Measurements from ENCODE around the gene ATAD3B. TPM values are rescaled to one million over a fixed set of nuclear protein-coding genes. Genes with fewer than 3 reads are reported as not detected.

Gene ATAD3B, protein sequence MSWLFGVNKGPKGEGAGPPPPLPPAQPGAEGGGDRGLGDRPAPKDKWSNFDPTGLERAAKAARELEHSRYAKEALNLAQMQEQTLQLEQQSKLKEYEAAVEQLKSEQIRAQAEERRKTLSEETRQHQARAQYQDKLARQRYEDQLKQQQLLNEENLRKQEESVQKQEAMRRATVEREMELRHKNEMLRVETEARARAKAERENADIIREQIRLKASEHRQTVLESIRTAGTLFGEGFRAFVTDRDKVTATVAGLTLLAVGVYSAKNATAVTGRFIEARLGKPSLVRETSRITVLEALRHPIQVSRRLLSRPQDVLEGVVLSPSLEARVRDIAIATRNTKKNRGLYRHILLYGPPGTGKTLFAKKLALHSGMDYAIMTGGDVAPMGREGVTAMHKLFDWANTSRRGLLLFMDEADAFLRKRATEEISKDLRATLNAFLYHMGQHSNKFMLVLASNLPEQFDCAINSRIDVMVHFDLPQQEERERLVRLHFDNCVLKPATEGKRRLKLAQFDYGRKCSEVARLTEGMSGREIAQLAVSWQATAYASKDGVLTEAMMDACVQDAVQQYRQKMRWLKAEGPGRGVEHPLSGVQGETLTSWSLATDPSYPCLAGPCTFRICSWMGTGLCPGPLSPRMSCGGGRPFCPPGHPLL
- 20.2 and 34.7 TPM in 2 replicates for total RNA-seq (2014; rRNA removed; shearing (Covaris generic))
- polyA plus RNA-seq (2016; fragmentation: Nextera tagmentation; extraction: Ambion mirVana) = 11.6 and 12.1 TPM in 2 replicates

- TF ChIP-seq EZH2 (IDR thresholded peaks at IDR 0.05; ENCODE audit: insufficient read depth, poor library complexity, severe bottlenecking) (no peak), EZH2phosphoT487 (IDR thresholded peaks at IDR 0.05; ENCODE audit: insufficient read depth, low read depth) (no peak)
- Histone ChIP-seq H4K20me1 (ENCODE audit: insufficient read depth) (no peaks in the 10 kb centered on the region), H3K4me3 (peak within 1 kb of the TSS; percentile 95), H3K27me3 (replicated peaks; ENCODE audit: insufficient read depth) (no peaks in the 10 kb centered on the region), H3K36me3 (ENCODE audit: low read depth) (no peaks in the 10 kb centered on the region), H3K9me2 (ENCODE audit: insufficient read depth) (no peaks in the 10 kb centered on the region), H3K79me2 (ENCODE audit: insufficient read depth) (peaks cover 49% of the 10 kb centered on the region), H2AFZ (peak within 1 kb of the TSS; percentile 94), H3K9me3 (ENCODE audit: low read depth) (no peaks in the 10 kb centered on the region), H3K4me1 (ENCODE audit: insufficient read depth) (peaks cover 5% of the 10 kb centered on the region; the same call in 1 of the 2 replicates), H3F3A (ENCODE audit: insufficient read depth) (peaks cover 13% of the 10 kb centered on the region), H3K9ac (peak within 1 kb of the TSS; percentile 86), H3K4me2 (ENCODE audit: unreplicated experiment) (peak within 1 kb of the TSS; percentile 98), H3K27ac (peak within 1 kb of the TSS; percentile 83)
- 1 to 2% methylated on average over 14 to 53 of the region's 87 CpGs for WGBS, 2 experiments (ENCODE audit: low coverage in 1 of 2, low lambda C conversion rate in 2 of 2, missing lambda C conversion rate in 2 of 2)
- in situ Hi-C loops (cut with MboI) = no loop called here
- DNase-seq = peak; percentile 97
Observed at GRCh38 chr1:1471389-1472052, at the start of gene ATAD3B. Gene ATAD3B (plus strand): TSS chr1:1471765. CDS start chr1:1471885, 120 bp downstream.

GRCh38 chr1:1421907-1422464, 49.6 kb upstream of the ATAD3B start:
- Histone ChIP-seq H4K20me1 (ENCODE audit: insufficient read depth) (no peaks in the 10 kb centered on the region), H3K27ac (no peak overlapping the region), H3K9me2 (ENCODE audit: insufficient read depth) (no peaks in the 10 kb centered on the region), H3K9ac (no peak overlapping the region), H3K79me2 (ENCODE audit: insufficient read depth) (no peaks in the 10 kb centered on the region), H2AFZ (no peak overlapping the region), H3K4me2 (ENCODE audit: unreplicated experiment) (no peak overlapping the region), H3F3A (ENCODE audit: insufficient read depth) (no peaks in the 10 kb centered on the region), H3K4me3 (no peak overlapping the region), H3K36me3 (ENCODE audit: low read depth) (no peaks in the 10 kb centered on the region), H3K4me1 (ENCODE audit: insufficient read depth) (no peaks in the 10 kb centered on the region), H3K27me3 (replicated peaks; ENCODE audit: insufficient read depth) (no peaks in the 10 kb centered on the region), H3K9me3 (ENCODE audit: low read depth) (no peaks in the 10 kb centered on the region)
- no peak for DNase-seq
- 89 to 93% methylated on average over 3 to 5 of the region's 7 CpGs for WGBS, 2 experiments (ENCODE audit: low coverage in 1 of 2, low lambda C conversion rate in 2 of 2, missing lambda C conversion rate in 2 of 2)
- TF ChIP-seq EZH2phosphoT487 (IDR thresholded peaks at IDR 0.05; ENCODE audit: insufficient read depth, low read depth) = no peak
- in situ Hi-C loops (cut with MboI) = no loop called here

DNA sequence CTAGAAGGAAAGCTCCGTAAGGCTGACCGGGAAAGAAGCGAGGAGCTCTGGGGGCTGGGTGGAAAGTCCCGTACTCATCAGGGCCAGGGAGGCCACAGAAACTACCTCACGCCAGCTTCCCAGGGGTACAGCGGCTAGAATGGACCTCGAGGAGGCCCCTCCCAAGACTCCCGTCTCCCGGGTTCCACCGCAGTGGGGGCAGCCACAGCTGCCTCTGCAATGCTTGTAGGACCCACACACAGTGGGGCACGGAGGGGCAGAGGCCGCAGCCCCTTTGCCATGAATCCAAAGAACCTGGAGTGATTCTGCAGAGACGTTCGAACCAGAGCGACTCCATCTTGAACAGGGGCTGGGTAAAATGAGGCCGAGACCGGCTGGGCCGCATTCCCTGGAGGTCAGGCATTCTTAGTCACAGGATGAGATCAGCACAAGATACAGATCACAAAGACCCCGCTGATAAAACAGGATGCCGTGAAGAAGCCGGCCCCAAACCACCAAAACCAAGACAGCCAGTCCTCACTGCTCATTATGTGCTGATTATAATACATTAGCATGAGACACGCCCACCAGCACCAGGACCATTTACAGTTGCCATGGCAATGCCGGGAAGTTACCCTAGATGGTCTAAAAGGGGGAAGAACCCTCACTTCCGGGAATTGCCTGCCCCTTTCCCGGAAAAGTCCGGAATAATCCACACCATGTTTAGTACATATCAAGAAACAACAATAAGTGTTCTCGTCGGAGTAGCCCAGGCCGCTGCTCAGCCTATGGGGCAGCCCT, 48.9 kb upstream of the ATAD3B start:
- no peaks in the 10 kb centered on the region for H4K20me1 ChIP-seq (ENCODE audit: insufficient read depth)
- in situ Hi-C loops (cut with MboI) = no loop called here
- peak; percentile 13 for DNase-seq
- H3K27me3 ChIP-seq (replicated peaks; ENCODE audit: insufficient read depth) = no peaks in the 10 kb centered on the region
- no peak overlapping the region for H3K4me3 ChIP-seq
- no peaks in the 10 kb centered on the region for H3F3A ChIP-seq (ENCODE audit: insufficient read depth)
- H3K9ac ChIP-seq = no peak overlapping the region
- H3K4me2 ChIP-seq (ENCODE audit: unreplicated experiment) = no peak overlapping the region
- no peaks in the 10 kb centered on the region for H3K4me1 ChIP-seq (ENCODE audit: insufficient read depth)
- no peaks in the 10 kb centered on the region for H3K9me3 ChIP-seq (ENCODE audit: low read depth)
- TF ChIP-seq EZH2 (IDR thresholded peaks at IDR 0.05; ENCODE audit: insufficient read depth, poor library complexity, severe bottlenecking) = no peak
- TF ChIP-seq EZH2phosphoT487 (IDR thresholded peaks at IDR 0.05; ENCODE audit: insufficient read depth, low read depth) = no peak
- H3K36me3 ChIP-seq (ENCODE audit: low read depth) = no peaks in the 10 kb centered on the region
- 82 to 84% methylated on average over 29 of the region's 29 CpGs for WGBS, 2 experiments (ENCODE audit: low coverage in 1 of 2, low lambda C conversion rate in 2 of 2, missing lambda C conversion rate in 2 of 2)
- H2AFZ ChIP-seq = no peak overlapping the region
- H3K79me2 ChIP-seq (ENCODE audit: insufficient read depth) = no peaks in the 10 kb centered on the region
- no peaks in the 10 kb centered on the region for H3K9me2 ChIP-seq (ENCODE audit: insufficient read depth)
- H3K27ac ChIP-seq = no peak overlapping the region

DNA sequence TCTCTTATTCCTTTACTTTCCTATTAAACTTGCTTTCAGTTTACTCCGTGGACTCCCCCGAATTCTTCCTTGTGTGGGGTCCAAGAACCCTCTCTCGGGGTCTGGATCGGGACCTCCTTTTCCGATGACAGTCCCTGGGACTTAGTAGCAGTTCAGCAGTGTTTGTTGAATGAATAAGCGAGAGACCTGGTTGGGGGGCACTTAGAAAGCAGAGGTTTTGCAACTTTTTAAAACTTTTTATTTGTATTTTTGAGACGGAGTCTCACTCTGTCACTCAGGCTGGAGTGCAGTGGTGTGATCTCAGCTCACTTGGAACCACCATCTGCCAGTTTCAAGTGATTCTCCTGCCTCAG, 48.3 kb upstream of the ATAD3B start:
- no peak for TF ChIP-seq EZH2phosphoT487 (IDR thresholded peaks at IDR 0.05; ENCODE audit: insufficient read depth, low read depth)
- Histone ChIP-seq H3K9me2 (ENCODE audit: insufficient read depth) (no peaks in the 10 kb centered on the region), H2AFZ (no peak overlapping the region), H3K4me1 (ENCODE audit: insufficient read depth) (no peaks in the 10 kb centered on the region), H3K79me2 (ENCODE audit: insufficient read depth) (no peaks in the 10 kb centered on the region), H3F3A (ENCODE audit: insufficient read depth) (no peaks in the 10 kb centered on the region), H3K27me3 (replicated peaks; ENCODE audit: insufficient read depth) (no peaks in the 10 kb centered on the region), H3K9ac (no peak overlapping the region), H3K4me3 (no peak overlapping the region), H4K20me1 (ENCODE audit: insufficient read depth) (no peaks in the 10 kb centered on the region), H3K9me3 (ENCODE audit: low read depth) (no peaks in the 10 kb centered on the region), H3K36me3 (ENCODE audit: low read depth) (no peaks in the 10 kb centered on the region), H3K27ac (no peak overlapping the region), H3K4me2 (ENCODE audit: unreplicated experiment) (no peak overlapping the region)
- 77% methylated on average over 7 of the region's 7 CpGs for WGBS, 2 experiments (ENCODE audit: low coverage in 1 of 2, low lambda C conversion rate in 2 of 2, missing lambda C conversion rate in 2 of 2)
- no peak for DNase-seq
- in situ Hi-C loops (cut with MboI) = no loop called here
